GM23338 (cell line): ENCODE results near the gene LYZL6. TPM values are rescaled to one million over a fixed set of nuclear protein-coding genes. Genes with fewer than 3 reads are reported as not detected.

Source experiments
- ATAC-seq: fragments of 200-7000 bp; cut with Tn5 transposase; 3 replicates; pipeline ENCODE4 v1.9.1; 2020
- DNase-seq: peaks from one replicate; pipeline ENCODE4 v3.0.0-alpha.2; 2015; ENCODE audit warnings: low spot score
- H2AFZ ChIP-seq: fragments of 200-600 bp; sonication (generic); 2 replicates; pipeline ENCODE4 v1.8.0; 2016; ENCODE audit warnings: antibody characterized with exemption, mild to moderate bottlenecking, moderate library complexity
- H3F3A ChIP-seq: fragments of 200-600 bp; sonication (generic); replicated peaks from 2 replicates; pipeline ENCODE4 v1.8.0; 2017; ENCODE audit warnings: antibody characterized with exemption, mixed run types, low read depth
- H3K27ac ChIP-seq: fragments of 200-600 bp; sonication (generic); 2 replicates; pipeline ENCODE4 v1.6.1; 2016; ENCODE audit warnings: low read depth
- H3K27me3 ChIP-seq: fragments of 200-600 bp; sonication (generic); 2 replicates; pipeline ENCODE4 v1.8.0; 2016; ENCODE audit warnings: mild to moderate bottlenecking, mixed run types, moderate library complexity; ENCODE audit not compliant: insufficient read depth
- H3K36me3 ChIP-seq: fragments of 200-600 bp; sonication (generic); 2 replicates; pipeline ENCODE4 v1.8.0; 2016; ENCODE audit warnings: mild to moderate bottlenecking; ENCODE audit not compliant: insufficient read depth
- H3K4me1 ChIP-seq: fragments of 200-600 bp; sonication (generic); 2 replicates; pipeline ENCODE4 v1.8.0; 2016; ENCODE audit warnings: mild to moderate bottlenecking, moderate library complexity; ENCODE audit not compliant: insufficient read depth
- H3K4me2 ChIP-seq: fragments of 200-600 bp; sonication (generic); 2 replicates; pipeline ENCODE4 v1.7.1; 2017; ENCODE audit warnings: mixed run types
- H3K4me3 ChIP-seq: fragments of 200-600 bp; sonication (generic); 2 replicates; pipeline ENCODE4 v1.6.1; 2016; ENCODE audit warnings: mixed run types
- H3K79me2 ChIP-seq: fragments of 200-600 bp; sonication (generic); replicated peaks from 2 replicates; pipeline ENCODE4 v1.8.0; 2017; ENCODE audit warnings: mild to moderate bottlenecking; ENCODE audit not compliant: insufficient read depth
- H3K9me2 ChIP-seq: fragments of 200-600 bp; sonication (generic); 2 replicates; pipeline ENCODE4 v1.8.0; 2017; ENCODE audit not compliant: insufficient read depth
- H4K20me1 ChIP-seq: fragments of 200-600 bp; sonication (generic); replicated peaks from 2 replicates; pipeline ENCODE4 v1.8.0; 2017; ENCODE audit warnings: mild to moderate bottlenecking; ENCODE audit not compliant: insufficient read depth
- H3K27ac Mint-ChIP-seq: 2 replicates; pipeline ENCODE4 v1.8.0; 2020; ENCODE audit warnings: inconsistent platforms, mild to moderate bottlenecking, moderate library complexity, mixed read lengths
- H3K27me3 Mint-ChIP-seq: 3 replicates; pipeline ENCODE4 v1.8.0; 2022; ENCODE audit warnings: low read depth, mild to moderate bottlenecking, moderate library complexity, mixed read lengths, inconsistent platforms; ENCODE audit not compliant: insufficient read depth, poor library complexity
- H3K36me3 Mint-ChIP-seq: 3 replicates; pipeline ENCODE4 v1.8.0; 2021; ENCODE audit warnings: low read depth, mild to moderate bottlenecking, inconsistent platforms, moderate library complexity, mixed read lengths
- H3K4me1 Mint-ChIP-seq: 3 replicates; pipeline ENCODE4 v1.8.0; 2020; ENCODE audit warnings: mild to moderate bottlenecking, inconsistent platforms, mixed read lengths
- H3K4me3 Mint-ChIP-seq: 3 replicates; pipeline ENCODE4 v1.8.0; 2021; ENCODE audit warnings: moderate library complexity, mild to moderate bottlenecking, inconsistent platforms, mixed read lengths
- H3K9me3 Mint-ChIP-seq: 3 replicates; pipeline ENCODE4 v1.8.0; 2020; ENCODE audit warnings: moderate library complexity, mild to moderate bottlenecking, inconsistent platforms, mixed read lengths
- CREB1 ChIP-seq: fragments of 250-450 bp; sonication (Bioruptor Pico); IDR thresholded peaks from 2 replicates; pipeline ENCODE4 v1.5.0; 2020; ENCODE audit warnings: low read depth, mild to moderate bottlenecking, moderate library complexity
- EZH2 ChIP-seq: fragments of 200-600 bp; sonication (generic); IDR thresholded peaks from one replicate; pipeline ENCODE4 v1.8.0; 2017; ENCODE audit warnings: antibody characterized with exemption, mild to moderate bottlenecking, low read depth; ENCODE audit not compliant: unreplicated experiment
- EZH2phosphoT487 ChIP-seq: fragments of 200-600 bp; sonication (generic); IDR thresholded peaks from one replicate; pipeline ENCODE4 v1.8.1; 2018; ENCODE audit warnings: antibody characterized with exemption; ENCODE audit not compliant: unreplicated experiment
- JUNB ChIP-seq: IDR thresholded peaks from one replicate; pipeline ENCODE4 v1.6.1; 2016; ENCODE audit warnings: antibody characterized with exemption; ENCODE audit not compliant: unreplicated experiment
- NANOG ChIP-seq: IDR thresholded peaks from 2 replicates; pipeline ENCODE4 v1.6.1; 2016; ENCODE audit warnings: antibody characterized with exemption, borderline replicate concordance
- POLR2AphosphoS5 ChIP-seq: IDR thresholded peaks from 2 replicates; pipeline ENCODE4 v1.6.1; 2016; ENCODE audit warnings: antibody characterized with exemption, low read depth
- STAT1 ChIP-seq: IDR thresholded peaks from one replicate; pipeline ENCODE4 v1.6.1; 2016; ENCODE audit warnings: antibody characterized with exemption; ENCODE audit not compliant: unreplicated experiment
- ZNF114 ChIP-seq: fragments of 250-450 bp; sonication (Bioruptor Pico); IDR thresholded peaks from 2 replicates; pipeline ENCODE4 v1.5.0; 2020; ENCODE audit warnings: mild to moderate bottlenecking, moderate library complexity
- ZNF331 ChIP-seq: fragments of 250-450 bp; sonication (Bioruptor Pico); IDR thresholded peaks from 2 replicates; pipeline ENCODE4 v1.5.0; 2020; ENCODE audit warnings: low read depth, mild to moderate bottlenecking, moderate library complexity
- ZNF462 ChIP-seq: fragments of 250-450 bp; sonication (Bioruptor Pico); IDR thresholded peaks from 2 replicates; pipeline ENCODE4 v1.5.0; 2020; ENCODE audit warnings: mild to moderate bottlenecking, moderate library complexity
- polyA plus RNA-seq: library from polyadenylated mRNA; unstranded; fragments of >200 nt; fragmentation: Nextera tagmentation; extraction: Ambion mirVana; gene quantifications from 2 replicates; pipeline ENCODE4 v1.2.1, GENCODE V29; 2016
- total RNA-seq: library from RNA; depleted of rRNA; stranded (reverse); fragments of >200 nt; shearing (Covaris generic); gene quantifications from 2 replicates; pipeline ENCODE4 v1.2.3, GENCODE V29; 2014
- TF ChIP-seq, protein P1 (sequence below): IDR thresholded peaks from one replicate; pipeline ENCODE4 v1.6.1; 2018; ENCODE audit warnings: antibody characterized with exemption; ENCODE audit not compliant: unreplicated experiment
- TF ChIP-seq, protein P2 (sequence below): IDR thresholded peaks from 2 replicates; pipeline ENCODE4 v1.6.1; 2016; ENCODE audit warnings: antibody characterized with exemption
- TF ChIP-seq, protein P3 (sequence below), 2 experiments: fragments of 200-600 bp in 1 of 2; sonication (generic) in 1 of 2; conservative IDR thresholded peaks; 2 replicates each; pipeline versions ENCODE4 v1.5.1 to v1.6.1; 2016 to 2017; ENCODE audit warnings: antibody characterized with exemption in 2 of 2, low read depth in 2 of 2, mild to moderate bottlenecking in 2 of 2, moderate library complexity in 1 of 2

LYZL6 gene
- total and polyA plus RNA-seq, 2 experiments from 2014 or later = not detected

DNA sequence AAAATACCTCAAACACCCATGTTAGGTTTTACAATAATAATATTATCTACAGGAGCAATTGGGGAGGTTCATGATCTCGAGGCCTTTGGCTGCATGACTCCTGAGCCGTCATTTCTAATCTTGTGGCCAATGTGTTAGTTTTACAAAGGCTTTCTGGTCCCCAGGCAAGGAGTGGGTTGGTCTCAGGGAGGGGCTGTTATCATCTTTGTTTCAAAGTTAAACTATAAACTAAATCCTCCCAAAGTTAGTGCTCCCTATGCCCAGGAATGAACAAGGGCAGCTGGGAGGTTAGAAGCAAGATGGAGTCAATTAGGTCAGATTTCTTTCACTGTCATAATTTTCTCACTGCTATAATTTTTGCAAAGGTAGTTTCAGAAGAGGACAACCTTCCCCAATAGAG is 54.3 kb downstream of the LYZL6 start:
- Histone ChIP-seq H3K4me1 (no peaks in the 10 kb centered on the region; the same call in 1 of the 2 replicates), H3K27ac (no peak overlapping the region), H3F3A (no peaks in the 10 kb centered on the region), H3K9me2 (no peaks in the 10 kb centered on the region), H3K79me2 (no peaks in the 10 kb centered on the region), H3K4me2 (no peak overlapping the region), H3K36me3 (no peaks in the 10 kb centered on the region), H2AFZ (no peak overlapping the region; the same call in 1 of the 2 replicates), H3K27me3 (no peaks in the 10 kb centered on the region), H4K20me1 (no peaks in the 10 kb centered on the region), H3K4me3 (no peak overlapping the region)
- Mint-ChIP-seq H3K27ac (no peak overlapping the region), H3K27me3 (no peaks in the 10 kb centered on the region), H3K36me3 (no peaks in the 10 kb centered on the region), H3K4me1 (peaks cover 18% of the 10 kb centered on the region), H3K9me3 (no peaks in the 10 kb centered on the region), H3K4me3 (no peak overlapping the region)
- no peak for DNase-seq
- TF ChIP-seq, protein P1, sequence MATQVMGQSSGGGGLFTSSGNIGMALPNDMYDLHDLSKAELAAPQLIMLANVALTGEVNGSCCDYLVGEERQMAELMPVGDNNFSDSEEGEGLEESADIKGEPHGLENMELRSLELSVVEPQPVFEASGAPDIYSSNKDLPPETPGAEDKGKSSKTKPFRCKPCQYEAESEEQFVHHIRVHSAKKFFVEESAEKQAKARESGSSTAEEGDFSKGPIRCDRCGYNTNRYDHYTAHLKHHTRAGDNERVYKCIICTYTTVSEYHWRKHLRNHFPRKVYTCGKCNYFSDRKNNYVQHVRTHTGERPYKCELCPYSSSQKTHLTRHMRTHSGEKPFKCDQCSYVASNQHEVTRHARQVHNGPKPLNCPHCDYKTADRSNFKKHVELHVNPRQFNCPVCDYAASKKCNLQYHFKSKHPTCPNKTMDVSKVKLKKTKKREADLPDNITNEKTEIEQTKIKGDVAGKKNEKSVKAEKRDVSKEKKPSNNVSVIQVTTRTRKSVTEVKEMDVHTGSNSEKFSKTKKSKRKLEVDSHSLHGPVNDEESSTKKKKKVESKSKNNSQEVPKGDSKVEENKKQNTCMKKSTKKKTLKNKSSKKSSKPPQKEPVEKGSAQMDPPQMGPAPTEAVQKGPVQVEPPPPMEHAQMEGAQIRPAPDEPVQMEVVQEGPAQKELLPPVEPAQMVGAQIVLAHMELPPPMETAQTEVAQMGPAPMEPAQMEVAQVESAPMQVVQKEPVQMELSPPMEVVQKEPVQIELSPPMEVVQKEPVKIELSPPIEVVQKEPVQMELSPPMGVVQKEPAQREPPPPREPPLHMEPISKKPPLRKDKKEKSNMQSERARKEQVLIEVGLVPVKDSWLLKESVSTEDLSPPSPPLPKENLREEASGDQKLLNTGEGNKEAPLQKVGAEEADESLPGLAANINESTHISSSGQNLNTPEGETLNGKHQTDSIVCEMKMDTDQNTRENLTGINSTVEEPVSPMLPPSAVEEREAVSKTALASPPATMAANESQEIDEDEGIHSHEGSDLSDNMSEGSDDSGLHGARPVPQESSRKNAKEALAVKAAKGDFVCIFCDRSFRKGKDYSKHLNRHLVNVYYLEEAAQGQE = no peak
- TF ChIP-seq EZH2phosphoT487 = no peak
- no peak for TF ChIP-seq POLR2AphosphoS5
- no peak for TF ChIP-seq ZNF462 (CRISPR knock-in tag)
- no peak for TF ChIP-seq CREB1 (CRISPR knock-in tag)
- TF ChIP-seq STAT1 = no peak
- TF ChIP-seq ZNF114 = no peak
- TF ChIP-seq EZH2 = no peak
- TF ChIP-seq, protein P2, sequence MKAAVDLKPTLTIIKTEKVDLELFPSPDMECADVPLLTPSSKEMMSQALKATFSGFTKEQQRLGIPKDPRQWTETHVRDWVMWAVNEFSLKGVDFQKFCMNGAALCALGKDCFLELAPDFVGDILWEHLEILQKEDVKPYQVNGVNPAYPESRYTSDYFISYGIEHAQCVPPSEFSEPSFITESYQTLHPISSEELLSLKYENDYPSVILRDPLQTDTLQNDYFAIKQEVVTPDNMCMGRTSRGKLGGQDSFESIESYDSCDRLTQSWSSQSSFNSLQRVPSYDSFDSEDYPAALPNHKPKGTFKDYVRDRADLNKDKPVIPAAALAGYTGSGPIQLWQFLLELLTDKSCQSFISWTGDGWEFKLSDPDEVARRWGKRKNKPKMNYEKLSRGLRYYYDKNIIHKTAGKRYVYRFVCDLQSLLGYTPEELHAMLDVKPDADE = no peak
- TF ChIP-seq ZNF331 = no peak
- TF ChIP-seq, protein P3, sequence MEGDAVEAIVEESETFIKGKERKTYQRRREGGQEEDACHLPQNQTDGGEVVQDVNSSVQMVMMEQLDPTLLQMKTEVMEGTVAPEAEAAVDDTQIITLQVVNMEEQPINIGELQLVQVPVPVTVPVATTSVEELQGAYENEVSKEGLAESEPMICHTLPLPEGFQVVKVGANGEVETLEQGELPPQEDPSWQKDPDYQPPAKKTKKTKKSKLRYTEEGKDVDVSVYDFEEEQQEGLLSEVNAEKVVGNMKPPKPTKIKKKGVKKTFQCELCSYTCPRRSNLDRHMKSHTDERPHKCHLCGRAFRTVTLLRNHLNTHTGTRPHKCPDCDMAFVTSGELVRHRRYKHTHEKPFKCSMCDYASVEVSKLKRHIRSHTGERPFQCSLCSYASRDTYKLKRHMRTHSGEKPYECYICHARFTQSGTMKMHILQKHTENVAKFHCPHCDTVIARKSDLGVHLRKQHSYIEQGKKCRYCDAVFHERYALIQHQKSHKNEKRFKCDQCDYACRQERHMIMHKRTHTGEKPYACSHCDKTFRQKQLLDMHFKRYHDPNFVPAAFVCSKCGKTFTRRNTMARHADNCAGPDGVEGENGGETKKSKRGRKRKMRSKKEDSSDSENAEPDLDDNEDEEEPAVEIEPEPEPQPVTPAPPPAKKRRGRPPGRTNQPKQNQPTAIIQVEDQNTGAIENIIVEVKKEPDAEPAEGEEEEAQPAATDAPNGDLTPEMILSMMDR (conservative IDR thresholded peaks at IDR 0.05; ENCODE audit: low read depth in 2 of 2) = no peak
- TF ChIP-seq JUNB = no peak
- TF ChIP-seq NANOG = no peak
- ATAC-seq = no peak
